K562 (cell line): Measurements from ENCODE around the gene STIM1. TPM values are rescaled to one million over a fixed set of nuclear protein-coding genes. Genes with fewer than 3 reads are reported as not detected.

ENCODE experiments used
- ATAC-seq: fragments of 200-7000 bp; cut with Tn5 transposase; 3 replicates; pipeline ENCODE4 v1.9.1; 2020; ENCODE audit warnings: moderate library complexity
- BruUV-seq: library from RNA; stranded (reverse); fragments of 400-500 nt; replicated peaks from 2 replicates; lab custom pipeline; 2021; lab: Mats Ljungman, UMichigan
- CTCF ChIA-PET: fragments of 300-600 bp; formaldehyde crosslinking; extraction: SDS; loops from one replicate; lab custom pipeline; 2021; ENCODE audit warnings: low intra/inter-chr PET ratio; lab: Yijun Ruan, JAX
- POLR2A ChIA-PET: fragments of 300-600, 350-650 bp; sonication (Branson Sonifier 250); formaldehyde crosslinking; extraction: SDS; loops from one replicate; lab custom pipeline; 2021; ENCODE audit warnings: antibody characterized with exemption, inconsistent platforms; lab: Yijun Ruan, JAX
- DNase-seq, 4 experiments: peaks; one replicate each; pipeline versions ENCODE4 v3.0.0 to v3.0.0-alpha.2; 2011 to 2018; ENCODE audit warnings: low spot score in 3 of 4, mixed read lengths in 3 of 4; ENCODE audit errors: extremely low read depth in 1 of 4
- FAIRE-seq: peaks from 2 replicates; lab custom pipeline; 2011; peaks lifted over from hg19 to GRCh38; lab: Jason Lieb, UNC
- H2AFZ ChIP-seq: 2 replicates; pipeline ENCODE4 v1.6.0; 2011; ENCODE audit warnings: low read depth, low read length, control low read depth, inconsistent platforms
- H3K27ac ChIP-seq: fragments of 200-600 bp; 3 replicates; pipeline ENCODE4 v1.8.0; 2011; ENCODE audit warnings: low read depth, mild to moderate bottlenecking, control low read depth, inconsistent platforms, low read length, moderate library complexity, mixed read lengths; ENCODE audit errors: extremely low read depth
- H3K27me3 ChIP-seq, 2 experiments: fragments of 300-600 bp in 1 of 2; 2 replicates in 1 of 2; 3 replicates in 1 of 2; pipeline versions ENCODE4 v1.6.0 to v1.8.0; 2011; ENCODE audit warnings: inconsistent platforms in 2 of 2, low read length in 2 of 2, mild to moderate bottlenecking in 1 of 2, mixed read lengths in 1 of 2, moderate library complexity in 1 of 2; ENCODE audit not compliant: control insufficient read depth in 2 of 2, insufficient read depth in 2 of 2
- H3K36me3 ChIP-seq: fragments of 300-600 bp; 3 replicates; pipeline ENCODE4 v1.8.0; 2011; ENCODE audit warnings: mild to moderate bottlenecking, low read length, inconsistent platforms; ENCODE audit not compliant: control insufficient read depth, insufficient read depth
- H3K4me1 ChIP-seq, 2 experiments: fragments of 200-600 bp in 1 of 2; replicated peaks in 1 of 2; 2 replicates in 1 of 2; 3 replicates in 1 of 2; pipeline versions ENCODE4 v1.5.1 to v1.8.0; 2011; ENCODE audit warnings: inconsistent platforms in 2 of 2, low read length in 2 of 2, mild to moderate bottlenecking in 1 of 2, mixed read lengths in 1 of 2, moderate library complexity in 1 of 2; ENCODE audit not compliant: control insufficient read depth in 2 of 2, insufficient read depth in 2 of 2
- H3K4me2 ChIP-seq: 2 replicates; pipeline ENCODE4 v1.6.1; 2011; ENCODE audit warnings: low read length, control low read depth, inconsistent platforms, mixed read lengths; ENCODE audit not compliant: insufficient read depth
- H3K4me3 ChIP-seq: fragments of 200-600 bp; sonication (generic), shearing (Covaris generic); 2 replicates; pipeline ENCODE4 v1.5.1; 2016; ENCODE audit warnings: control low read depth, inconsistent platforms
- H3K79me2 ChIP-seq: fragments of 200-600 bp; 3 replicates; pipeline ENCODE4 v1.8.0; 2011; ENCODE audit warnings: low read length, inconsistent platforms; ENCODE audit not compliant: control insufficient read depth, insufficient read depth
- H3K9ac ChIP-seq, 2 experiments: 2 replicates each; pipeline versions ENCODE4 v1.6.0 to v1.6.1; 2011; ENCODE audit warnings: low read depth in 2 of 2, low read length in 2 of 2, control low read depth in 1 of 2, inconsistent platforms in 1 of 2, mild to moderate bottlenecking in 1 of 2, mixed read lengths in 1 of 2; ENCODE audit not compliant: insufficient read depth in 1 of 2
- H3K9me1 ChIP-seq: one replicate; pipeline ENCODE4 v1.6.0; 2011; ENCODE audit warnings: inconsistent platforms, mild to moderate bottlenecking, low read length, moderate library complexity; ENCODE audit not compliant: control insufficient read depth, insufficient read depth
- H3K9me3 ChIP-seq: replicated peaks from 2 replicates; pipeline ENCODE4 v1.5.1; 2011; ENCODE audit warnings: low read depth, low read length, inconsistent platforms; ENCODE audit not compliant: control insufficient read depth, insufficient read depth
- H4K20me1 ChIP-seq: replicated peaks from 2 replicates; pipeline ENCODE4 v1.6.1; 2011; ENCODE audit warnings: low read length, inconsistent platforms, mixed read lengths; ENCODE audit not compliant: control insufficient read depth, insufficient read depth
- ARNT ChIP-seq, 2 experiments: fragments of 450-650 bp; IDR thresholded peaks; 2 replicates each; pipeline ENCODE4 v1.6.1; 2016; ENCODE audit warnings: mild to moderate bottlenecking in 1 of 2
- ATF4 ChIP-seq: fragments of 450-650 bp; formaldehyde crosslinking; IDR thresholded peaks from 2 replicates; pipeline ENCODE4 v1.4.0; 2022; ENCODE audit warnings: mild to moderate bottlenecking, moderate library complexity
- DIDO1 ChIP-seq: fragments of 450-650 bp; IDR thresholded peaks from 2 replicates; pipeline ENCODE4 v1.6.1; 2016; ENCODE audit warnings: low read depth, missing biosample characterization, missing genetic modification characterization
- E2F4 ChIP-seq: sonication (generic); formaldehyde crosslinking; IDR thresholded peaks from 2 replicates; pipeline ENCODE4 v1.8.0; 2022; ENCODE audit warnings: mild to moderate bottlenecking, low read depth, missing genetic modification reagents
- FOXO4 ChIP-seq: fragments of 450-650 bp; formaldehyde crosslinking; IDR thresholded peaks from 2 replicates; pipeline ENCODE4 v1.4.0; 2020; ENCODE audit warnings: mild to moderate bottlenecking, moderate library complexity
- IRF2 ChIP-seq: sonication (generic); formaldehyde crosslinking; IDR thresholded peaks from 2 replicates; pipeline ENCODE4 v1.8.1; 2022; ENCODE audit warnings: mild to moderate bottlenecking, missing genetic modification reagents
- JUND ChIP-seq, 2 experiments: IDR thresholded peaks; 2 replicates in 1 of 2; 3 replicates in 1 of 2; pipeline ENCODE4 v1.6.1; 2011; ENCODE audit warnings: borderline replicate concordance in 2 of 2, low read depth in 2 of 2, low read length in 2 of 2, improper control_type of control experiment in 1 of 2, missing biosample characterization in 1 of 2, missing genetic modification characterization in 1 of 2, missing genetic modification reagents in 1 of 2
- KAT2B ChIP-seq: IDR thresholded peaks from one replicate; pipeline ENCODE4 v1.6.1; 2012; ENCODE audit warnings: low read depth, mild to moderate bottlenecking, control low read depth, inconsistent platforms, low read length, moderate library complexity
- MCM2 ChIP-seq: fragments of 450-650 bp; IDR thresholded peaks from 2 replicates; pipeline ENCODE4 v1.6.1; 2017; ENCODE audit warnings: low read depth, mild to moderate bottlenecking
- MCM5 ChIP-seq: fragments of 450-650 bp; IDR thresholded peaks from 2 replicates; pipeline ENCODE4 v1.6.1; 2016; ENCODE audit warnings: low read depth
- SIRT6 ChIP-seq: IDR thresholded peaks from one replicate; pipeline ENCODE4 v1.6.1; 2012; ENCODE audit warnings: low read depth, mild to moderate bottlenecking, control low read depth, inconsistent platforms, low read length, moderate library complexity
- TRIM24 ChIP-seq, 2 experiments: fragments of 450-650 bp; IDR thresholded peaks; 2 replicates each; pipeline ENCODE4 v1.6.1; 2016
- ZBTB5 ChIP-seq: fragments of 450-650 bp; IDR thresholded peaks from 2 replicates; pipeline ENCODE4 v1.6.1; 2017; ENCODE audit warnings: antibody characterized with exemption
- ZFP1 ChIP-seq: fragments of 450-650 bp; formaldehyde crosslinking; IDR thresholded peaks from 2 replicates; pipeline ENCODE4 v1.4.0; 2020; ENCODE audit warnings: mild to moderate bottlenecking, mixed read lengths
- ZNF282 ChIP-seq: sonication (generic); formaldehyde crosslinking; IDR thresholded peaks from 2 replicates; pipeline ENCODE4 v1.8.1; 2023; ENCODE audit warnings: missing genetic modification reagents
- ZNF584 ChIP-seq: fragments of 200-800 bp; sonication (Bioruptor generic); IDR thresholded peaks from 2 replicates; pipeline ENCODE4 v1.6.1; 2016; ENCODE audit warnings: low read depth, mild to moderate bottlenecking, missing genetic modification characterization, missing compliant biosample characterization
- ZNF695 ChIP-seq: fragments of 450-650 bp; formaldehyde crosslinking; IDR thresholded peaks from 2 replicates; pipeline ENCODE4 v1.4.0; 2020; ENCODE audit warnings: mild to moderate bottlenecking, moderate library complexity
- ZSCAN32 ChIP-seq: fragments of 450-650 bp; formaldehyde crosslinking; IDR thresholded peaks from 2 replicates; pipeline ENCODE4 v1.4.0; 2020; ENCODE audit warnings: mild to moderate bottlenecking, moderate library complexity
- WGBS: fragments of 100-300 bp; shearing (Covaris generic); methylation state at CpG from one replicate; pipeline ENCODE4 v1.1.6; 2016; ENCODE audit warnings: low coverage, mixed read lengths; ENCODE audit not compliant: insufficient coverage; ENCODE audit errors: missing lambda C conversion rate; 5-methylcytosine and 5-hydroxymethylcytosine counted together
- in situ Hi-C: fragments of 300-500 bp; cut with MboI; formaldehyde crosslinking; loops from 4 replicates; pipeline ENCODE4 v1.15.0; 2018; ENCODE audit warnings: inconsistent platforms, mixed read lengths
- intact Hi-C: fragments of 100-400 bp; cut with micrococcal nuclease; formaldehyde crosslinking; loops from 2 replicates; pipeline ENCODE4 v1.14.2; 2022
- polyA plus RNA-seq, 8 experiments: library from polyadenylated mRNA; depleted of rRNA in 4 of 8; stranded (reverse) in 5 of 8; unstranded in 3 of 8; fragments of >200 nt; fragmentation: Nextera tagmentation in 2 of 8; fragmentation: Illumina TruSeq in 1 of 8; extraction: Ambion mirVana in 2 of 8; extraction: Trizol in 1 of 8; gene quantifications; 2 replicates each; pipeline versions ENCODE4 v1.2.1 to v1.2.3, GENCODE V29; 2011 to 2014; ENCODE audit warnings: inconsistent platforms in 1 of 8, missing spikeins in 1 of 8
- total RNA-seq, 7 experiments: library from RNA; depleted of rRNA in 6 of 7; stranded (reverse); fragments of >200 nt in 6 of 7; fragmentation: Illumina TruSeq in 2 of 7; extraction: Trizol in 2 of 7; gene quantifications; 2 replicates each; pipeline versions ENCODE4 v1.2.1 to v1.2.3, GENCODE V29; 2011 to 2021; ENCODE audit warnings: low replicate concordance in 1 of 7

Gene STIM1
- total and polyA plus RNA-seq, 9 of the 15 experiments (the other 6 are each of a cell fraction or from before 2014, with no cell fraction given) = 7.7 to 50.5 (median 22.5) TPM

- TF ChIP-seq KAT2B (no peak), TRIM24 (IDR thresholded peaks at IDR 0.05) (no peak), IRF2 (CRISPR knock-in tag) (no peak), ATF4 (no peak), JUND (IDR thresholded peaks at IDR 0.05; ENCODE audit: borderline replicate concordance, low read depth, low read length) (no peak), JUND (tag; IDR thresholded peaks at IDR 0.05; ENCODE audit: borderline replicate concordance, low read depth, low read length) (no peak), ZNF695 (CRISPR knock-in tag) (no peak), ZNF584 (CRISPR knock-in tag) (no peak), ZSCAN32 (CRISPR knock-in tag) (no peak), SIRT6 (no peak), DIDO1 (tag) (no peak), FOXO4 (CRISPR knock-in tag) (no peak), MCM5 (no peak), ZNF282 (no peak), MCM2 (no peak), ZFP1 (no peak), ARNT (IDR thresholded peaks at IDR 0.05) (no peak), E2F4 (no peak), ZBTB5 (no peak)
- in situ Hi-C loops = no loop called here
- no peaks in the 10 kb centered on the region for H3K36me3 ChIP-seq
- no peak overlapping the region for H3K4me2 ChIP-seq
- no TSS peak for BruUV-seq
- FAIRE-seq = no peak
- H3K79me2 ChIP-seq = peaks cover 46% of the 10 kb centered on the region
- no peak for DNase-seq
- 52% methylated on average over 1 of the region's 1 CpG for WGBS
- H2AFZ ChIP-seq = no peak overlapping the region
- H3K9me1 ChIP-seq = peaks cover 6% of the 10 kb centered on the region
- H3K27me3 ChIP-seq = no peaks in the 10 kb centered on the region
- H3K4me1 ChIP-seq = peaks cover 20 to 54% of the 10 kb centered on the region in 2 experiments
- ChIA-PET POLR2A (interaction anchor here (0.6 to 1.5 kb wide), 3 partner anchors 11 to 28 kb away, joined by 3 to 4 read pairs (median 4); no protein-coding TSS in a partner anchor), CTCF (no interaction called here)
- H3K9me3 ChIP-seq = no peaks in the 10 kb centered on the region
- H4K20me1 ChIP-seq = peaks cover 4% of the 10 kb centered on the region; the same call in 1 of the 2 replicates
- no peak for ATAC-seq
- H3K9ac ChIP-seq = no peak overlapping the region
- no peak overlapping the region for H3K27ac ChIP-seq
- H3K4me3 ChIP-seq = no peak overlapping the region
- intact Hi-C loops = no loop called here
These were observed 99.8 kb downstream of the STIM1 start for GRCh38 chr11:3955299-3955665.
